HepG2 (cell line): ENCODE data around the gene KRABD2.

ENCODE experiments used
- ARID2 ChIP-seq: sonication (generic); formaldehyde crosslinking; IDR thresholded peaks from 2 replicates; pipeline ENCODE4 v1.8.1; 2022; ENCODE audit warnings: mild to moderate bottlenecking, missing genetic modification reagents, borderline replicate concordance
- ATAD3A ChIP-seq: sonication (generic); formaldehyde crosslinking; IDR thresholded peaks from 2 replicates; pipeline ENCODE4 v1.4.0; 2020; ENCODE audit warnings: missing genetic modification reagents
- BORCS8-MEF2B ChIP-seq: sonication (generic); formaldehyde crosslinking; IDR thresholded peaks from 2 replicates; pipeline ENCODE4 v1.8.0; 2022; ENCODE audit warnings: mild to moderate bottlenecking, missing genetic modification reagents
- CENPX ChIP-seq: sonication (generic); formaldehyde crosslinking; IDR thresholded peaks from 2 replicates; pipeline ENCODE4 v1.9.0; 2021; ENCODE audit warnings: mild to moderate bottlenecking, missing genetic modification reagents, moderate library complexity
- DMTF1 ChIP-seq: sonication (generic); formaldehyde crosslinking; IDR thresholded peaks from 2 replicates; pipeline ENCODE4 v1.4.0; 2020; ENCODE audit warnings: mild to moderate bottlenecking, missing genetic modification reagents
- EZH2 ChIP-seq: conservative IDR thresholded peaks from 2 replicates; pipeline ENCODE4 v1.6.1; 2012; ENCODE audit warnings: mild to moderate bottlenecking, low read depth, low read length, moderate library complexity
- HNRNPH1 ChIP-seq: fragments of 200-400 bp; formaldehyde crosslinking; optimal IDR thresholded peaks from 2 replicates; pipeline ENCODE3; 2017; ENCODE audit warnings: mild to moderate bottlenecking, low read depth, low read length
- HNRNPUL1 ChIP-seq: fragments of 200-400 bp; formaldehyde crosslinking; IDR thresholded peaks from 2 replicates; pipeline ENCODE4 v1.6.1; 2017; ENCODE audit warnings: low read depth, mild to moderate bottlenecking, low read length, moderate library complexity
- KDM5A ChIP-seq: fragments of 200-600 bp; sonication (generic); IDR thresholded peaks from 2 replicates; pipeline ENCODE4 v1.7.0; 2018; ENCODE audit warnings: antibody characterized with exemption, mild to moderate bottlenecking, low read length, borderline replicate concordance
- KLF6 ChIP-seq: IDR thresholded peaks from 2 replicates; pipeline ENCODE4 v1.8.0; 2016; ENCODE audit warnings: missing biosample characterization, missing genetic modification reagents
- LBX2 ChIP-seq: sonication (generic); formaldehyde crosslinking; IDR thresholded peaks from 2 replicates; pipeline ENCODE4 v1.5.0; 2020; ENCODE audit warnings: missing genetic modification reagents, mild to moderate bottlenecking, borderline replicate concordance
- MED1 ChIP-seq: sonication (generic); formaldehyde crosslinking; IDR thresholded peaks from 2 replicates; pipeline ENCODE4 v1.4.0; 2020; ENCODE audit warnings: missing genetic modification reagents
- PBX3 ChIP-seq: sonication (generic); formaldehyde crosslinking; IDR thresholded peaks from 2 replicates; pipeline ENCODE4 v1.8.1; 2023; ENCODE audit warnings: missing genetic modification reagents, inconsistent platforms, borderline replicate concordance
- PCBP1 ChIP-seq: fragments of 200-400 bp; formaldehyde crosslinking; IDR thresholded peaks from 2 replicates; pipeline ENCODE4 v1.6.1; 2017; ENCODE audit warnings: mild to moderate bottlenecking, low read depth, low read length, borderline replicate concordance
- SMC3 ChIP-seq: IDR thresholded peaks from 2 replicates; pipeline ENCODE4 v1.6.1; 2011; ENCODE audit warnings: low read length, improper control_type of control experiment
- SRSF1 ChIP-seq: fragments of 200-400 bp; formaldehyde crosslinking; optimal IDR thresholded peaks from 2 replicates; pipeline ENCODE3; 2017; ENCODE audit warnings: mild to moderate bottlenecking, low read depth, low read length, moderate library complexity
- WIZ ChIP-seq: sonication (generic); formaldehyde crosslinking; IDR thresholded peaks from 2 replicates; pipeline ENCODE4 v1.5.1; 2020; ENCODE audit warnings: mild to moderate bottlenecking, missing genetic modification reagents
- ZBTB7A ChIP-seq: sonication (generic); formaldehyde crosslinking; IDR thresholded peaks from 2 replicates; pipeline ENCODE4 v1.8.0; 2022; ENCODE audit warnings: mild to moderate bottlenecking, missing genetic modification reagents
- ZFAT ChIP-seq: sonication (generic); formaldehyde crosslinking; conservative IDR thresholded peaks from 2 replicates; pipeline ENCODE4 v1.8.1; 2023; ENCODE audit warnings: missing genetic modification reagents, inconsistent platforms
- ZFP1 ChIP-seq: IDR thresholded peaks from 2 replicates; pipeline ENCODE4 v1.6.1; 2016
- ZNF678 ChIP-seq: sonication (generic); formaldehyde crosslinking; IDR thresholded peaks from 2 replicates; pipeline ENCODE4 v1.4.0; 2020; ENCODE audit warnings: mild to moderate bottlenecking, missing genetic modification reagents
- TF ChIP-seq, protein P1 (sequence below): sonication (generic); formaldehyde crosslinking; IDR thresholded peaks from 2 replicates; pipeline ENCODE4 v1.5.0; 2020; ENCODE audit warnings: missing genetic modification reagents
- TF ChIP-seq, protein P2 (sequence below): sonication (generic); formaldehyde crosslinking; IDR thresholded peaks from 2 replicates; pipeline ENCODE4 v1.4.0; 2020; ENCODE audit warnings: missing genetic modification reagents, mild to moderate bottlenecking, borderline replicate concordance

The KRABD2 gene

GRCh38 chr17:8383143-8383822 lies 6.8 kb upstream of the KRABD2 start, which contains the start of gene RPL26 (continued):
- TF ChIP-seq MED1 (CRISPR knock-in tag) (peak; percentile 65), ZBTB7A (CRISPR knock-in tag) (peak; percentile 64), EZH2 (no peak), BORCS8-MEF2B (peak; percentile 52; the same call in 1 of the 2 replicates), PBX3 (0 out of 2 replicates have a peak, but pooled peaks have one; percentile 12), ARID2 (CRISPR knock-in tag) (no peak), ZFAT (no peak), ZFP1 (no peak), SRSF1 (no peak), ZNF678 (CRISPR knock-in tag) (no peak), WIZ (CRISPR knock-in tag) (peak; percentile 76; the same call in 1 of the 2 replicates), ATAD3A (no peak), SMC3 (no peak; the same call in 1 of the 2 replicates), KLF6 (CRISPR knock-in tag) (peak; percentile 85), HNRNPH1 (no peak), LBX2 (CRISPR knock-in tag) (no peak), HNRNPUL1 (no peak), DMTF1 (CRISPR knock-in tag) (no peak), PCBP1 (no peak), KDM5A (peak; percentile 75; the same call in 1 of the 2 replicates), CENPX (CRISPR knock-in tag) (no peak)
- TF ChIP-seq, protein P1, sequence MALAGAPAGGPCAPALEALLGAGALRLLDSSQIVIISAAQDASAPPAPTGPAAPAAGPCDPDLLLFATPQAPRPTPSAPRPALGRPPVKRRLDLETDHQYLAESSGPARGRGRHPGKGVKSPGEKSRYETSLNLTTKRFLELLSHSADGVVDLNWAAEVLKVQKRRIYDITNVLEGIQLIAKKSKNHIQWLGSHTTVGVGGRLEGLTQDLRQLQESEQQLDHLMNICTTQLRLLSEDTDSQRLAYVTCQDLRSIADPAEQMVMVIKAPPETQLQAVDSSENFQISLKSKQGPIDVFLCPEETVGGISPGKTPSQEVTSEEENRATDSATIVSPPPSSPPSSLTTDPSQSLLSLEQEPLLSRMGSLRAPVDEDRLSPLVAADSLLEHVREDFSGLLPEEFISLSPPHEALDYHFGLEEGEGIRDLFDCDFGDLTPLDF, result peak; percentile 32; the same call in 1 of the 2 replicates
- TF ChIP-seq, protein P2, sequence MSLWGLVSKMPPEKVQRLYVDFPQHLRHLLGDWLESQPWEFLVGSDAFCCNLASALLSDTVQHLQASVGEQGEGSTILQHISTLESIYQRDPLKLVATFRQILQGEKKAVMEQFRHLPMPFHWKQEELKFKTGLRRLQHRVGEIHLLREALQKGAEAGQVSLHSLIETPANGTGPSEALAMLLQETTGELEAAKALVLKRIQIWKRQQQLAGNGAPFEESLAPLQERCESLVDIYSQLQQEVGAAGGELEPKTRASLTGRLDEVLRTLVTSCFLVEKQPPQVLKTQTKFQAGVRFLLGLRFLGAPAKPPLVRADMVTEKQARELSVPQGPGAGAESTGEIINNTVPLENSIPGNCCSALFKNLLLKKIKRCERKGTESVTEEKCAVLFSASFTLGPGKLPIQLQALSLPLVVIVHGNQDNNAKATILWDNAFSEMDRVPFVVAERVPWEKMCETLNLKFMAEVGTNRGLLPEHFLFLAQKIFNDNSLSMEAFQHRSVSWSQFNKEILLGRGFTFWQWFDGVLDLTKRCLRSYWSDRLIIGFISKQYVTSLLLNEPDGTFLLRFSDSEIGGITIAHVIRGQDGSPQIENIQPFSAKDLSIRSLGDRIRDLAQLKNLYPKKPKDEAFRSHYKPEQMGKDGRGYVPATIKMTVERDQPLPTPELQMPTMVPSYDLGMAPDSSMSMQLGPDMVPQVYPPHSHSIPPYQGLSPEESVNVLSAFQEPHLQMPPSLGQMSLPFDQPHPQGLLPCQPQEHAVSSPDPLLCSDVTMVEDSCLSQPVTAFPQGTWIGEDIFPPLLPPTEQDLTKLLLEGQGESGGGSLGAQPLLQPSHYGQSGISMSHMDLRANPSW (CRISPR knock-in tag), result no peak
